ENCODE measurements around the gene ZGLP1.

ZGLP1 gene

DNA sequence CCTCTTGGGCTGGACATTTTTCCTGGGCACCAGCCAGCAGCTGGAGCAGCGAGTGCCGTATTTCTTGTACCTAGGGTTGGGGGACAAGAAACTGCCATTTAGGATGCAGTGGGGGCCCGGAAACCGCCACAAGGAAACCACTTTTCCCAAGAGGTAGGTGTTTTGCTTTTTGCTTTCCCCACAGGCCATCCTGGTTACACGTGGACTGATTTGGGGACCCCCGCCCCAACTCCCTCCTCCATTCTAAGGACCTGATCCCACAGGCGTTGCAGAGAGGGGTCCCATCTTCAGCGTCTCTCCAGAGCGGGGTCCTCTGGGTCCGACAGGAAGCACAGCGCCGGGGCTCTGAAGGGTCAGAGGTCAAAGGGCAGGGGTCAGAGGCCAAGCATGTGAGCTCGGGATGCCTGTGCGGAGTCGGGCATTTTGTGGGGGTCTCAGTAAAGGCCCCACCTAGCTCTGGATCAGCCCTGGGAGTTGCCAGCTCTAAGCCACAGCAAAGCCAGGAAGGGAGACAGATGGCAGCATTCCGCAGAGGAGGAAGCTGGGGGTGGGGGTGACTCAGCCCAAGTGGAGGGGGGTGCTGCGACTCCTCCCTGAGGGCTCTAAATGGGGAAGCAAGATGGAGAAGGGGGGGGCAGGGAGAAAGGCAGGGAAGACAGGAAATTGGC is 4.3 kb downstream of the ZGLP1 start:
- Histone ChIP-seq H3K4me3 (ENCODE audit: low read length) (no peak overlapping the region), H3K36me3 (ENCODE audit: insufficient read depth, low read length) (no peaks in the 10 kb centered on the region)

DNA sequence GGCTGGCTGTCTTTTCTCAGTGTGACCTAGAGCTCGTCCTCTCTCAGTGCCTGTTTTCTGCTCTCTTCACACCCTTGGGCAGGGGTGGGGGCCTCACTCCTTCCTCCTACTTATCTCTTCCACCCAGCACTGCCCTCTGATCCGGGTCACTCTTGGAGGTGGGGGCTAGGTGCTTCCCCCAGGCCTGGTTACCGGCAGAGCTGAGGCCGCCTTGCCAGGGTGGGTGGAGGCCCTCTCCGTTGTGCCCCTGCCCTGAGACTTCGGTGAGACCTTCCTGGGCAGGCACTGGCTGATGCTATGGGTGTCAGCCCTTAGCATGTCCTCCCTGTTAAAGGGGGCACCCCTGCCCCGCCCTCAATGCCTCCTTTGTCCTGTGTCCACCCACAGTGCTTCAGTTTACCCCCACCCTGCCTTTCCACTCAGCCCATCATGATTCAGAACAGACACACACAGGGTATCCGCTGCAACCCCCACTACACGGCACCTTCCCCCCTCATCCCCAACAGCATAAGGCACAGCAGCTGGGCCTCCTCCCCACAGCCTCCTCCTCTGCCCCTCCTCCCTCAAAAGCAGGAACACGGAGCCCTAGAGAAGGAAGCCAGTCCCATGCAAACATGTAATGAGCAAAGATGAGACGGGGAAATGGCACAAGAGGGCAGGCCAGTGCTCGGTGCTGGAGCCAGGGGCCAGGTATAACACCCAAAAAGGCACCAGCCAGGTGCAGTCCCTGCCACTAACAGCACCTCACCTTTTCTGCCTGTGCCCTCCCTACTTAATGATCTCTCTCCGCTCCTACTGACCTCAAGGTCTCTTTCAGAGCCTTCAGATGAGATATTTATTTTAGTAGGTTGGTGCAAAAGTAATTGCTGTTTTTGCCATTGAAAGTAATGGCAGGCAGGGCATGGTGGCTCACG is 9.8 kb downstream of the ZGLP1 start:
- Histone ChIP-seq H3K36me3 (ENCODE audit: insufficient read depth, low read length) (no peaks in the 10 kb centered on the region), H3K4me2 (ENCODE audit: low read length) (no peak overlapping the region), H3K27me3 (ENCODE audit: control insufficient read depth, insufficient read depth, low read length) (peaks cover 22% of the 10 kb centered on the region), H3K4me3 (ENCODE audit: low read length) (no peak overlapping the region), H3K9me3 (replicated peaks; ENCODE audit: low read length) (no peaks in the 10 kb centered on the region), H3K9ac (ENCODE audit: low read depth, low read length) (no peak overlapping the region), H3K4me1 (ENCODE audit: control insufficient read depth, insufficient read depth, low read length) (peaks cover 30% of the 10 kb centered on the region)

More for the DNA sequence above, 4.3 kb downstream of the ZGLP1 start:
- H3K4me1 ChIP-seq (ENCODE audit: control insufficient read depth, insufficient read depth, low read length): peaks cover 27% of the 10 kb centered on the region
- no peaks in the 10 kb centered on the region for H3K27me3 ChIP-seq (ENCODE audit: control insufficient read depth, insufficient read depth, low read length)
- peak overlapping the region; percentile 58 for H3K9ac ChIP-seq (ENCODE audit: low read depth, low read length)
- H3K4me2 ChIP-seq (ENCODE audit: low read length): peak overlapping the region; percentile 41
- no peaks in the 10 kb centered on the region for H3K9me3 ChIP-seq (replicated peaks; ENCODE audit: low read length)

DNA sequence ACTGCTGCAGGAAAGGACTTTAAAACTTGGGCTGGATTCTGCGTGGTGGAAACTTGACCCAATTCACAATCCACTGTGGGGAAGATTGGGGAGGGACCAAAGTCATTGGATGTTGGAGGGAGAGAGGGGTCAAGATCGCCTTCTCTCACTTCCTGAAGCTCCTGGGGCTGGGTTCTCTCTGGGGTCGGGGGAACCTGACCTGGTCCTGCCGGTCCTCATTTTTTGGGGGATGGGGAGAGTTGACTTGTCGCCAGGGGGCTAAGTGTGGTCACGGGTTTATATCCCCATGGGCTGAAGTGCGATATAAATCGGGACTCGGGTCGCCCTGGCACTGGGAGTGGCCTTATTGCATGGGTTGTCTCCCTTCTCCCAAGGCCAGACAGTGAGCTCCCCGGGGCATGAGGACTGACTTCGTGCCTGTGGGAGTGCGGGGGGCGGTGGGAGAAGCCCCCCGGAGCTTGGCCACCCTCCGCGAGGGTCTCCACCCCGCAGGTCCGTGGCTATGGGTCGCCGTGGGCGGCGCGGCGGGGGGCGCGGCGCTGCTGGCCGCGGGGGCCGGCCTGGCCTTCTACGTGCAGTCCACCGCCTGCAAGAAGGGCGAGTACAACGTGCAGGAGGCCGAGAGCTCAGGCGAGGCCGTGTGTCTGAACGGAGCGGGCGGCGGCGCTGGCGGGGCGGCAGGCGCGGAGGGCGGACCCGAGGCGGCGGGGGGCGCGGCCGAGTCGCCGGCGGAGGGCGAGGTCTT is 13.6 kb downstream of the ZGLP1 start:
- peak overlapping the region; percentile 68 for H3K4me2 ChIP-seq (ENCODE audit: low read length)
- no peaks in the 10 kb centered on the region for H3K9me3 ChIP-seq (replicated peaks; ENCODE audit: low read length)
- no peak overlapping the region for H3K9ac ChIP-seq (ENCODE audit: low read depth, low read length)
- H3K4me1 ChIP-seq (ENCODE audit: control insufficient read depth, insufficient read depth, low read length): peaks cover 29% of the 10 kb centered on the region
- no peak overlapping the region for H3K4me3 ChIP-seq (ENCODE audit: low read length)
- peaks cover 59% of the 10 kb centered on the region for H3K27me3 ChIP-seq (ENCODE audit: control insufficient read depth, insufficient read depth, low read length)
- no peaks in the 10 kb centered on the region for H3K36me3 ChIP-seq (ENCODE audit: insufficient read depth, low read length)

DNA sequence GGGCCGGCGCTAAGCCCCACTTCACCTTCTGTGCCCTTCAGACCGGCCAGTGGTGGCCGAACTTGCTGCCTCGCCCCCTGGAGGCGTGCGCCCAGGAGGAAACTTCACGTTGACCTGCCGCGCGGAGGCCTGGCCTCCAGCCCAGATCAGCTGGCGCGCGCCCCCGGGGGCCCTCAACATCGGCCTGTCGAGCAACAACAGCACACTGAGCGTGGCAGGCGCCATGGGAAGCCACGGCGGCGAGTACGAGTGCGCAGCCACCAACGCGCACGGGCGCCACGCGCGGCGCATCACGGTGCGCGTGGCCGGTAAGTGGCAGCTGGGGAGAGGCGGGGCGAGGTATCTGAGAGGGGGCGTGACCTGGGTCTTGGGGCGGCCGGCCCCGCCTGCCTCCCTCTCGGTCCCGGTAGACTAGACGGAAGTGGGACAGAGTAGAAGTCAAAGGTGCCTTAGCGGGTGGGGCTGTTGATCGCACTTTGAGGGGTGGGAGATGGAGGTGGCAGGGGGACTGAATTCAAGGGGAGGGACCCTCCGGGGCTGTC is 14.2 kb downstream of the ZGLP1 start:
- Histone ChIP-seq H3K9ac (ENCODE audit: low read depth, low read length) (no peak overlapping the region), H3K4me1 (ENCODE audit: control insufficient read depth, insufficient read depth, low read length) (peaks cover 36% of the 10 kb centered on the region), H3K27me3 (ENCODE audit: control insufficient read depth, insufficient read depth, low read length) (peaks cover 65% of the 10 kb centered on the region), H3K4me2 (ENCODE audit: low read length) (peak overlapping the region; percentile 68), H3K4me3 (ENCODE audit: low read length) (peak overlapping the region; percentile 32), H3K36me3 (ENCODE audit: insufficient read depth, low read length) (no peaks in the 10 kb centered on the region), H3K9me3 (replicated peaks; ENCODE audit: low read length) (no peaks in the 10 kb centered on the region)

DNA sequence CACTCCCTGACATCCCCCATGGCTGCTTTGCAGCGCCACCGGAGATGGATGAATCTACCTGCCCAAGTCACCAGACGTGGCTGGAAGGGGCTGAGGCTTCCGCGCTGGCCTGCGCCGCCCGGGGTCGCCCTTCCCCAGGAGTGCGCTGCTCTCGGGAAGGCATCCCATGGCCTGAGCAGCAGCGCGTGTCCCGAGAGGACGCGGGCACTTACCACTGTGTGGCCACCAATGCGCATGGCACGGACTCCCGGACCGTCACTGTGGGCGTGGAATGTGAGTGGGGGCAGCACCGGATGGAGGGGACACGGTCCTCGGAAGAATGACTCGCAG is 15.3 kb downstream of the ZGLP1 start:
- H3K4me2 ChIP-seq (ENCODE audit: low read length): no peak overlapping the region
- H3K4me1 ChIP-seq (ENCODE audit: control insufficient read depth, insufficient read depth, low read length): peaks cover 45% of the 10 kb centered on the region
- H3K36me3 ChIP-seq (ENCODE audit: insufficient read depth, low read length): no peaks in the 10 kb centered on the region
- H3K4me3 ChIP-seq (ENCODE audit: low read length): no peak overlapping the region
- peaks cover 72% of the 10 kb centered on the region for H3K27me3 ChIP-seq (ENCODE audit: control insufficient read depth, insufficient read depth, low read length)
- H3K9me3 ChIP-seq (replicated peaks; ENCODE audit: low read length): no peaks in the 10 kb centered on the region
- no peak overlapping the region for H3K9ac ChIP-seq (ENCODE audit: low read depth, low read length)

DNA sequence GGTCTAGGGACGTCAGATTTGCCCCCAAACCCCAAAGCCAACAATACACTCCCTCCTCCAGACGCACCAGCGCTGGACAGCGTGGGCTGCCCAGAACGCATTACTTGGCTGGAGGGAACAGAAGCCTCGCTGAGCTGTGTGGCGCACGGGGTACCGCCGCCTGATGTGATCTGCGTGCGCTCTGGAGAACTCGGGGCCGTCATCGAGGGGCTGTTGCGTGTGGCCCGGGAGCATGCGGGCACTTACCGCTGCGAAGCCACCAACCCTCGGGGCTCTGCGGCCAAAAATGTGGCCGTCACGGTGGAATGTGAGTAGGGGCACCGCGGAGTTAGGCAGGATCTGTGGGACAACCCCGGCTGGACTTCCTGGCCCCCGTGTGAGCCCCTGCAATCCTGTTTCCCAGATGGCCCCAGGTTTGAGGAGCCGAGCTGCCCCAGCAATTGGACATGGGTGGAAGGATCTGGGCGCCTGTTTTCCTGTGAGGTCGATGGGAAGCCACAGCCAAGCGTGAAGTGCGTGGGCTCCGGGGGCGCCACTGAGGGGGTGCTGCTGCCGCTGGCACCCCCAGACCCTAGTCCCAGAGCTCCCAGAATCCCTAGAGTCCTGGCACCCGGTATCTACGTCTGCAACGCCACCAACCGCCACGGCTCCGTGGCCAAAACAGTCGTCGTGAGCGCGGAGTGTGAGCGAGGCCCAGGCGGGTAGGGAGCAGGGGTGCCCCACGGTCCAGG is 15.8 kb downstream of the ZGLP1 start:
- Histone ChIP-seq H3K4me2 (ENCODE audit: low read length) (no peak overlapping the region), H3K36me3 (ENCODE audit: insufficient read depth, low read length) (no peaks in the 10 kb centered on the region), H3K4me3 (ENCODE audit: low read length) (no peak overlapping the region), H3K9ac (ENCODE audit: low read depth, low read length) (no peak overlapping the region), H3K4me1 (ENCODE audit: control insufficient read depth, insufficient read depth, low read length) (peaks cover 50% of the 10 kb centered on the region), H3K9me3 (replicated peaks; ENCODE audit: low read length) (no peaks in the 10 kb centered on the region), H3K27me3 (ENCODE audit: control insufficient read depth, insufficient read depth, low read length) (peaks cover 76% of the 10 kb centered on the region)

DNA sequence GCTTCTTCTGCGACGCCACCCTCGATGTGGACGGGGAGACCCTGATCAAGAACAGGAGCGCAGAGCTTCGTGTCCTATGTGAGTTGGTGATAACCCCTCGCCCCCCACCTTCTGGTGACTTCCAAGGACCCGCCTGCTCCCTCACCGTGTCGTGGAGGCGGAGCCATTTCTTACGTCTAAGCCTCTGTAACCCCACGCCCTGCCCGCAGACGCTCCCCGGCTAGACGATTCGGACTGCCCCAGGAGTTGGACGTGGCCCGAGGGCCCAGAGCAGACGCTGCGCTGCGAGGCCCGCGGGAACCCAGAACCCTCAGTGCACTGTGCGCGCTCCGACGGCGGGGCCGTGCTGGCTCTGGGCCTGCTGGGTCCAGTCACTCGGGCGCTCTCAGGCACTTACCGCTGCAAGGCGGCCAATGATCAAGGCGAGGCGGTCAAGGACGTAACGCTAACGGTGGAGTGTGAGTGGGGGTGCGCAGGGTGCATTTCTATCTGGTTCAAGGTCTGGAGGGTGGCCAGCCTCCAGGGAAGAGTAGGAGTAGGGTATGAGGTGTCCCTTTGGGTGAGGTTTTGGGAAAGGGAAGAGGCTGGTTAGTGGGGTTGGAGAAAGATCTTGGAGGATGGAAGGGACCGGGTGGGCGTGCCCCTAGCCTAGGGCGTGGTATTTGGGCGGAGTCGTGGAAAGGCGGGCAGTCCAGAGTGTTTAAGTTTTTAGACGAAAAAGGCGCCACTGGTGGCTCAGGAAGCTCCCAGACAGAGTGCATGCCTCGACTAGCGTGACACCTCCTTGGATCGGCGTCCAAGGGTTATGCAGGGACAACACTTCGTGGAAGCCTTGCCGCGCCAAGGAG is 16.6 kb downstream of the ZGLP1 start:
- no peak overlapping the region for H3K9ac ChIP-seq (ENCODE audit: low read depth, low read length)
- peak overlapping the region; percentile 68 for H3K4me3 ChIP-seq (ENCODE audit: low read length)
- peak overlapping the region; percentile 93 for H3K4me2 ChIP-seq (ENCODE audit: low read length)
- H3K27me3 ChIP-seq (ENCODE audit: control insufficient read depth, insufficient read depth, low read length): peaks cover 84% of the 10 kb centered on the region
- H3K4me1 ChIP-seq (ENCODE audit: control insufficient read depth, insufficient read depth, low read length): peaks cover 52% of the 10 kb centered on the region
- H3K36me3 ChIP-seq (ENCODE audit: insufficient read depth, low read length): no peaks in the 10 kb centered on the region
- H3K9me3 ChIP-seq (replicated peaks; ENCODE audit: low read length): no peaks in the 10 kb centered on the region

DNA sequence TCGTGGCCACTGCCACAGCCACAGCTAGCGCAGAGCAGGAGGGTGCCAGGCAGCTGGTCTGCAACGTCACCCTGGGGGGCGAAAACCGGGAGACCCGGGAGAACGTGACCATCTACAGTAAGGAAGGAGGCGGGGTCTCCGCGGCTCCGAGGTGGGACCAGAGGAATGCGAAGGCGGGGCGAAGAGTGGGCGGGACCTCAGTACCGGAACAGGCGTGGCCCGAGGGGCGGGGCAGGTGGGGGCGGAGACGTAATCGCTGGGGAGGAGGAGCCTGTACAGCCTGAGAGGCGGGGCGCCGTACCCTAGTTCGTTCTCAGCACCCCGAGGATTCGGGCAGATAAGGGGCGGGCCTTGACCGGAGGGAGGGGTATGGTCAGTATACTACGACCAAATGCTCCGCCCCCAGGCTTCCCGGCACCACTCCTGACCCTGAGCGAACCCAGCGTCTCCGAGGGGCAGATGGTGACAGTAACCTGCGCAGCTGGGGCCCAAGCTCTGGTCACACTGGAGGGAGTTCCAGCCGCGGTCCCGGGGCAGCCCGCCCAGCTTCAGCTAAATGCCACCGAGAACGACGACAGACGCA is 17.3 kb downstream of the ZGLP1 start:
- H3K9me3 ChIP-seq (replicated peaks; ENCODE audit: low read length): no peaks in the 10 kb centered on the region
- peak overlapping the region; percentile 68 for H3K4me3 ChIP-seq (ENCODE audit: low read length)
- H3K36me3 ChIP-seq (ENCODE audit: insufficient read depth, low read length): no peaks in the 10 kb centered on the region
- peaks cover 52% of the 10 kb centered on the region for H3K4me1 ChIP-seq (ENCODE audit: control insufficient read depth, insufficient read depth, low read length)
- H3K27me3 ChIP-seq (ENCODE audit: control insufficient read depth, insufficient read depth, low read length): peaks cover 92% of the 10 kb centered on the region
- H3K9ac ChIP-seq (ENCODE audit: low read depth, low read length): no peak overlapping the region
- peak overlapping the region; percentile 93 for H3K4me2 ChIP-seq (ENCODE audit: low read length)

DNA sequence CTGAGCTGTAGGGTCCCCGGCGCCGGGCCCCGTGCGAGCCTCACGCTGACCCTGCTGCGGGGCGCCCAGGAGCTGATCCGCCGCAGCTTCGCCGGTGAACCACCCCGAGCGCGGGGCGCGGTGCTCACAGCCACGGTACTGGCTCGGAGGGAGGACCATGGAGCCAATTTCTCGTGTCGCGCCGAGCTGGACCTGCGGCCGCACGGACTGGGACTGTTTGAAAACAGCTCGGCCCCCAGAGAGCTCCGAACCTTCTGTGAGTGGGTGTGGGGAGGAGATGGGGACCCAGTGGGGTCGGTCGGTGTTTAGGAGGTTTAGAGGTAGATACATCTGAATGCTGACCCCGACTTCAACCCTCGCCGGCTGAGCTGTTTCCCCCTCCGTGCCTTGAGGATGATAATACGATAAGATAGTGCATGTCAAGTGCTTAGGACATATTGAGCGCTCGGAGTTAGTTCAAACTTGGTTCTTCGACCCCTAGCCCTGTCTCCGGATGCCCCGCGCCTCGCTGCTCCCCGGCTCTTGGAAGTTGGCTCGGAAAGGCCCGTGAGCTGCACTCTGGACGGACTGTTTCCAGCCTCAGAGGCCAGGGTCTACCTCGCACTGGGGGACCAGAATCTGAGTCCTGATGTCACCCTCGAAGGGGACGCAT is 17.9 kb downstream of the ZGLP1 start:
- Histone ChIP-seq H3K9me3 (replicated peaks; ENCODE audit: low read length) (no peaks in the 10 kb centered on the region), H3K4me1 (ENCODE audit: control insufficient read depth, insufficient read depth, low read length) (peaks cover 52% of the 10 kb centered on the region), H3K9ac (ENCODE audit: low read depth, low read length) (peak overlapping the region; percentile 11), H3K4me3 (ENCODE audit: low read length) (peak overlapping the region; percentile 68), H3K27me3 (ENCODE audit: control insufficient read depth, insufficient read depth, low read length) (peaks cover 92% of the 10 kb centered on the region), H3K36me3 (ENCODE audit: insufficient read depth, low read length) (no peaks in the 10 kb centered on the region), H3K4me2 (ENCODE audit: low read length) (peak overlapping the region; percentile 93)

All from skeletal muscle satellite cell (primary cell).